CD4-positive, CD25-positive, alpha-beta regulatory T cell (primary cell): ENCODE data around the gene JSRP1. TPM values are rescaled to one million over a fixed set of nuclear protein-coding genes. Genes with fewer than 3 reads are reported as not detected.

Experiments used
- ATAC-seq, 2 donors: fragments of 150-1000 bp; cut with Tn5 transposase; one replicate each; pipeline ENCODE4 v1.10.0; 2021; ENCODE audit warnings: low read depth in 2 of 2, moderate number of reproducible peaks in 2 of 2, moderate library complexity in 1 of 2
- DNase-seq, 3 donors: peaks; one replicate each; pipeline versions ENCODE4 v3.0.0 to v3.0.0-alpha.2; 2012 to 2022; ENCODE audit warnings: mixed read lengths in 1 of 3
- H3K27ac ChIP-seq: one replicate; pipeline ENCODE4 v1.7.0; 2013; ENCODE audit warnings: mild to moderate bottlenecking, low read length; ENCODE audit not compliant: insufficient read depth, poor library complexity, severe bottlenecking
- H3K27me3 ChIP-seq: one replicate; pipeline ENCODE4 v1.7.0; 2013; ENCODE audit warnings: low read length; ENCODE audit not compliant: control insufficient read depth, insufficient read depth
- H3K36me3 ChIP-seq: one replicate; pipeline ENCODE4 v1.7.0; 2013; ENCODE audit warnings: mild to moderate bottlenecking, low read length, moderate library complexity; ENCODE audit not compliant: control insufficient read depth, insufficient read depth
- H3K4me1 ChIP-seq: 2 replicates; pipeline ENCODE4 v1.7.0; 2013; ENCODE audit warnings: mild to moderate bottlenecking, low read length; ENCODE audit not compliant: insufficient read depth, control insufficient read depth, poor library complexity, severe bottlenecking
- H3K4me3 ChIP-seq: one replicate; pipeline ENCODE4 v1.7.0; 2013; ENCODE audit warnings: low read depth, mild to moderate bottlenecking, low read length, moderate library complexity
- H3K9me3 ChIP-seq, 2 experiments: 1 replicate in 1 of 2; 2 replicates in 1 of 2; pipeline ENCODE4 v1.7.0; 2013; ENCODE audit warnings: low read length in 2 of 2, mild to moderate bottlenecking in 1 of 2, moderate library complexity in 1 of 2; ENCODE audit not compliant: control insufficient read depth in 2 of 2
- H3K27ac Mint-ChIP-seq, 3 donors: one replicate each; pipeline ENCODE4 v1.8.0; 2020 to 2022; ENCODE audit warnings: mild to moderate bottlenecking in 3 of 3, mixed read lengths in 3 of 3, moderate library complexity in 2 of 3
- H3K27me3 Mint-ChIP-seq: one replicate; pipeline ENCODE4 v1.8.0; 2022; ENCODE audit warnings: mild to moderate bottlenecking, mixed read lengths
- H3K36me3 Mint-ChIP-seq: one replicate; pipeline ENCODE4 v1.8.0; 2020; ENCODE audit warnings: mixed read lengths
- H3K4me1 Mint-ChIP-seq, 4 donors: one replicate each; pipeline ENCODE4 v1.8.0; 2020 to 2022; ENCODE audit warnings: mixed read lengths in 4 of 4, mild to moderate bottlenecking in 1 of 4
- H3K4me3 Mint-ChIP-seq, 4 donors: one replicate each; pipeline ENCODE4 v1.8.0; 2020 to 2022; ENCODE audit warnings: mild to moderate bottlenecking in 4 of 4, mixed read lengths in 4 of 4, moderate library complexity in 3 of 4
- H3K9me3 Mint-ChIP-seq, 7 donors: one replicate each; pipeline ENCODE4 v1.8.0; 2020 to 2022; ENCODE audit warnings: mixed read lengths in 7 of 7, mild to moderate bottlenecking in 3 of 7, moderate library complexity in 2 of 7
- polyA plus RNA-seq, 4 donors: library from polyadenylated mRNA; unstranded; fragments of 300-500 nt; fragmentation: Illumina TruSeq; gene quantifications; one replicate each; pipeline ENCODE4 v1.2.3, GENCODE V29; 2021
- total RNA-seq: library from RNA; stranded (reverse); gene quantifications from one replicate; pipeline ENCODE4 v1.2.3, GENCODE V29; 2022

The JSRP1 gene
- total and polyA plus RNA-seq, 5 donors from 2014 or later, result 0.89 to 2.4 (median 1.6) TPM

- Histone ChIP-seq H3K27ac (no peak overlapping the region), H3K4me1 (no peaks in the 10 kb centered on the region), H3K4me3 (no peak overlapping the region), H3K36me3 (peaks cover 16% of the 10 kb centered on the region), H3K27me3 (no peaks in the 10 kb centered on the region), H3K9me3 (no peaks in the 10 kb centered on the region)
- Mint-ChIP-seq H3K27ac (no peak overlapping the region), H3K4me1 (peaks cover 0 to 11% (median under 1%) of the 10 kb centered on the region in 4 donors), H3K9me3 (no peaks in the 10 kb centered on the region), H3K36me3 (peaks cover 6% of the 10 kb centered on the region), H3K27me3 (no peaks in the 10 kb centered on the region), H3K4me3 (no peak overlapping the region)
- DNase-seq (no peak), ATAC-seq (no peak)
These were observed 38.6 kb downstream of the JSRP1 start for GRCh38 chr19:2217591-2217990.

- Histone ChIP-seq H3K9me3 (no peaks in the 10 kb centered on the region), H3K27me3 (no peaks in the 10 kb centered on the region), H3K27ac (no peak overlapping the region), H3K4me1 (no peaks in the 10 kb centered on the region), H3K36me3 (peaks cover 20% of the 10 kb centered on the region), H3K4me3 (no peak overlapping the region)
- H3K36me3 Mint-ChIP-seq, result peaks cover 9% of the 10 kb centered on the region
- no peak overlapping the region for H3K4me3 Mint-ChIP-seq
- no peaks in the 10 kb centered on the region for H3K9me3 Mint-ChIP-seq
- ATAC-seq (no peak), DNase-seq (no peak)
- no peak overlapping the region for H3K27ac Mint-ChIP-seq
- H3K4me1 Mint-ChIP-seq, result peaks cover 0 to 11% (median 2%) of the 10 kb centered on the region in 4 donors
- H3K27me3 Mint-ChIP-seq, result no peaks in the 10 kb centered on the region
These were observed 39.6 kb downstream of the JSRP1 start for GRCh38 chr19:2216361-2217225.

- peak overlapping the region in 1 of 3 donors; percentile 31 for H3K27ac Mint-ChIP-seq
- Histone ChIP-seq H3K27me3 (no peaks in the 10 kb centered on the region), H3K4me3 (no peak overlapping the region), H3K27ac (no peak overlapping the region), H3K36me3 (peaks cover 23% of the 10 kb centered on the region), H3K4me1 (no peaks in the 10 kb centered on the region), H3K9me3 (no peaks in the 10 kb centered on the region)
- DNase-seq, result peak in 2 of 3 donors; percentile 25 to 27
- H3K4me1 Mint-ChIP-seq, result peaks cover 0 to 11% (median 2%) of the 10 kb centered on the region in 4 donors
- peak in 1 of 2 donors; percentile 16 for ATAC-seq
- H3K9me3 Mint-ChIP-seq, result no peaks in the 10 kb centered on the region
- H3K27me3 Mint-ChIP-seq, result no peaks in the 10 kb centered on the region
- H3K36me3 Mint-ChIP-seq, result peaks cover 10% of the 10 kb centered on the region
- peak overlapping the region in 2 of 4 donors; percentile 25 to 60 for H3K4me3 Mint-ChIP-seq
These were observed 40.9 kb downstream of the JSRP1 start for GRCh38 chr19:2215281-2215751.

GRCh38 chr19:2214251-2214650 is 42.0 kb downstream of the JSRP1 start:
- H3K9me3 Mint-ChIP-seq, result no peaks in the 10 kb centered on the region
- no peak overlapping the region for H3K27ac ChIP-seq
- ATAC-seq (no peak), DNase-seq (no peak)
- H3K27me3 ChIP-seq, result no peaks in the 10 kb centered on the region
- no peaks in the 10 kb centered on the region for H3K4me1 ChIP-seq
- no peak overlapping the region for H3K4me3 Mint-ChIP-seq
- no peak overlapping the region for H3K4me3 ChIP-seq
- peaks cover 0 to 11% (median 2%) of the 10 kb centered on the region in 4 donors for H3K4me1 Mint-ChIP-seq
- peaks cover 10% of the 10 kb centered on the region for H3K36me3 Mint-ChIP-seq
- H3K36me3 ChIP-seq, result peaks cover 26% of the 10 kb centered on the region
- H3K27me3 Mint-ChIP-seq, result no peaks in the 10 kb centered on the region
- H3K9me3 ChIP-seq, result no peaks in the 10 kb centered on the region
- H3K27ac Mint-ChIP-seq, result no peak overlapping the region

GRCh38 chr19:2213799-2214198 is 42.4 kb downstream of the JSRP1 start:
- H3K27me3 Mint-ChIP-seq, result no peaks in the 10 kb centered on the region
- Histone ChIP-seq H3K36me3 (peaks cover 26% of the 10 kb centered on the region), H3K27ac (no peak overlapping the region), H3K4me1 (no peaks in the 10 kb centered on the region), H3K9me3 (no peaks in the 10 kb centered on the region), H3K4me3 (no peak overlapping the region), H3K27me3 (no peaks in the 10 kb centered on the region)
- ATAC-seq (no peak), DNase-seq (no peak)
- no peak overlapping the region for H3K27ac Mint-ChIP-seq
- no peak overlapping the region for H3K4me3 Mint-ChIP-seq
- peaks cover 0 to 11% (median 2%) of the 10 kb centered on the region in 4 donors for H3K4me1 Mint-ChIP-seq
- H3K36me3 Mint-ChIP-seq, result peaks cover 10% of the 10 kb centered on the region
- no peaks in the 10 kb centered on the region for H3K9me3 Mint-ChIP-seq

GRCh38 chr19:2212861-2213711 is 43.1 kb downstream of the JSRP1 start:
- H3K27me3 ChIP-seq, result no peaks in the 10 kb centered on the region
- ATAC-seq, result no peak
- no peak overlapping the region for H3K4me3 Mint-ChIP-seq
- no peaks in the 10 kb centered on the region for H3K4me1 ChIP-seq
- H3K9me3 Mint-ChIP-seq, result no peaks in the 10 kb centered on the region
- peaks cover 0 to 11% (median 2%) of the 10 kb centered on the region in 4 donors for H3K4me1 Mint-ChIP-seq
- DNase-seq, result no peak
- H3K27ac ChIP-seq, result no peak overlapping the region
- H3K9me3 ChIP-seq, result no peaks in the 10 kb centered on the region
- no peak overlapping the region for H3K4me3 ChIP-seq
- no peak overlapping the region for H3K27ac Mint-ChIP-seq
- no peaks in the 10 kb centered on the region for H3K27me3 Mint-ChIP-seq
- H3K36me3 ChIP-seq, result peaks cover 26% of the 10 kb centered on the region
- peaks cover 10% of the 10 kb centered on the region for H3K36me3 Mint-ChIP-seq

GRCh38 chr19:2210987-2211740 is 45.1 kb downstream of the JSRP1 start:
- Mint-ChIP-seq H3K4me1 (peaks cover 0 to 11% (median 2%) of the 10 kb centered on the region in 4 donors), H3K27ac (no peak overlapping the region), H3K27me3 (no peaks in the 10 kb centered on the region), H3K36me3 (peaks cover 8% of the 10 kb centered on the region), H3K4me3 (peak overlapping the region in 1 of 4 donors; percentile 51), H3K9me3 (no peaks in the 10 kb centered on the region)
- Histone ChIP-seq H3K4me3 (no peak overlapping the region), H3K27ac (no peak overlapping the region), H3K9me3 (no peaks in the 10 kb centered on the region), H3K27me3 (no peaks in the 10 kb centered on the region), H3K36me3 (peaks cover 19% of the 10 kb centered on the region), H3K4me1 (no peaks in the 10 kb centered on the region)
- no peak for DNase-seq
- ATAC-seq, result no peak
